ENCODE results near the gene FOCAD.
A peak's percentile ranks its signal among the peaks of the same experiment; 100 is the strongest.

Gene FOCAD

DNA sequence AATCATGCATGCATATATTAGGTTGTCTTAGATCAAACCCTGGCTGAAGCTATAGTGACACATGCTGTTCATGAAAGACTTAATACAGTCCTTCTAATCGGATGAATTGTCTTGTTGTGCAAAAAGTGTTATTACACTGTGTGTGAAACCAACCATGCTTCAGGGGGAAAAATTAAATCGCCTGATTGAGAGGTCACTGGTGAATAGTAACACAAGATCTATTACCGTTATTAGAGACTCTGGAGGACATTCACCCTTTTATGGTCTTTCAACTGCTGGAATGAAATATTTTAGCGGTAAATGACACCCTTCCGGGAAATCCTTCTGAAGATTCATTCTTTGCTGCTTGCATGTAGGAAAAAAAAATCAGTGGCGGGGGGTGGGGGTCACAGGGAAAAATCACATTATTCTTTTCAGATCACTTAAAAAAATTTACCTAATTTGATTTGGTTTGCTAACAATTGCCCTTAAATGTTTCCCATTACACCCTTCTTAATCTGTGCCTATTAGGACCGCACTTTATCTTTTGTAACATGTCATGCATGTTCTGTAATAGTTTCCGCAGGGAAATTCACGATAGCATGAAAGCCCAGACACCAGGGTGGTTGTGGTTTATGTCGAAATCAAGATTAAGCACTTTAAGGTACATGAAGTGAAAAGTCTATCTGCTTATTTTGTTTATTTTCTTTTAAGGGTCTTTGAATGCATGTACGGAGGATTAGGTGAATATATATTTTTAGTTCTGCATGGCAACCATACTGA is 120.6 kb downstream of the FOCAD start:
- no peak for DNase-seq

DNA sequence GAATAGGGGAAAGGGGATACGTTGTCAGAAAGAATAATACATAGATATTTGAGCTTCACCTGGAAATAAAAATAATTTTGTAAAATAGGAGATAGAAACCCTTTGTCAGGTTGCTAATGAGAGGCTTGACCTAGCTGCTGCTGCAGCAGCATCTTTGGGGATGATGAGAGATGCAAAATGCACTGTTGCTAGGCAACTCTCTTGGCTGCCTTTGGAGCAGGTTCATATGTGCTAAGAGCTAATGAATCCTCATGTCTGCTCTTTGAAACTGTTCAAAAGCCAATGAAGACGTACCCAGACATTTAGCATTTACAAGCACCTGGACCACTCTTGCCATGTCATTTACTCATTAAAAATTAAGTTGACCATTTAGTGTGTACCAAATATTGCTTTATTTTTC is 121.7 kb downstream of the FOCAD start:
- no peak for DNase-seq

DNA sequence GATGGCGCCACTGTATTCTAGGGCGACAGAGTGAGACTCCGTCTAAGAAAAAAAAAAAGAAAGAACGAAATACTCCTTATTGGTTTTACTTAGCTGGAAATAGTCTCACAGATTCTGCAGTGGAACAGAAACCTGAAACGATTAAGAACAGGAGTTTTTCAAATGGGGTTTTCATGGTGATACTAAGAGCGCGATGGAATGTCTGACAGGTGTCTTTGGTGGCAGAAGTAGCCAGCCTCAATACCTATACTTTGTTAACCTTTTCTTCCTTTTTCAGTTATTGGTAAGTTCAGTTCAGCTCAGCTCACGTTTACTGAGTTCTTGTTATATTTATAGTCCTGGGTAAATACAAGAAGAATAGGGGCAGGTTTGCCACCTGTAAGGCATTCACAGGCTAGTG is 123.9 kb downstream of the FOCAD start:
- no peak for DNase-seq

DNA sequence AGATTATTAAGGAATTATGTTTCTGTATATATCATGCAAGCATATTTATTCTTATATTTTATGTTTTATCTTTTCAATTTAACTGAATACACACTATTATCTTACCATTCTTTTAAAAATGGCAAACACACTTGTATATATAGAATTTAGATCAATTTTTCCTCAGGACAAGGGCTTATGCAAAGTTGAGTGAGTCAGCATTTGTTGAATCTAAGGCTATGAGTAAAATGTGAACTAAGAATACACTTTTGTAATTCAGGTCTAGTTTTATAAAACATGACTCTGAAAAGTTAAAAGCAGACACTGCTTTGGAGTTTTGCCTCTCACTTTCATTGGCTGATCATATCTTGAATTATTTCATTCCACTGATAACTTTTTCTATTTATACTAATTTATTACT is 127.8 kb downstream of the FOCAD start:
- no peak for DNase-seq

DNA sequence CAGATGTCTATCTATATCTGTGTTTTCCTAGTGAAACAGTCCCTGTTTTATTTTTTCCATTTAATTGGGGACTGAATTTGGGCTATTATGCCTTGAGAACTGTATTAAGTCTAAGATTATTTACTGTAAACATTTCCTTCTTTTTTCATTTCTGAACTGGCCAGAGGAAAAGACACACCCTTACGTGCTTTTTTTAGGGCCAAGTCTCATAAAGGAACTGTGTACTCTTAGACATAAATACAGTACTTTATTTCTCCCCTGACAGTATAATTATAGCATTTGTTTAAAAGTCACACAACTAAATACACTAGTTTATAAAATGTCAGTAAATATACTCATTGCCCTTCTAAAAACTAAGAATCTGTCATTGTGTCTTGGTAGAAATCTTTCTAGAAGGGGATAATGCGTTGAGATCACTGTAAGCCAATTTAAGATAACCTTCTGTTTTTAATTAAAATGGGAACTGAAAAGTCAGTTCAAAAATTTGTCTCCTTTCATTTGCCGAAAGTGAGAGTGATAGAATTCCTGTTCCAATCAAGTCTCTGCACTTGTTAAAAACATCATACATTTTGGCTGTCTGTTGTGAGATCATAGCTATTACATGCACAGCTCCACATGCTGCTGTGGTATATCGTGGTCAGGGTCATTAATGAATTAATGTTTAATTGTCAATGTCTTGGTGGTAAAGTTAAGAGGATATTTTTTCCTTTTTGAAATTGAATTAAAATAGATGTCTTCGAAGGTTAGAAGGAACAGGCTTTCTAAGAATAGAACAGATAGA is 132.1 kb downstream of the FOCAD start:
- DNase-seq: peak; percentile 34

DNA sequence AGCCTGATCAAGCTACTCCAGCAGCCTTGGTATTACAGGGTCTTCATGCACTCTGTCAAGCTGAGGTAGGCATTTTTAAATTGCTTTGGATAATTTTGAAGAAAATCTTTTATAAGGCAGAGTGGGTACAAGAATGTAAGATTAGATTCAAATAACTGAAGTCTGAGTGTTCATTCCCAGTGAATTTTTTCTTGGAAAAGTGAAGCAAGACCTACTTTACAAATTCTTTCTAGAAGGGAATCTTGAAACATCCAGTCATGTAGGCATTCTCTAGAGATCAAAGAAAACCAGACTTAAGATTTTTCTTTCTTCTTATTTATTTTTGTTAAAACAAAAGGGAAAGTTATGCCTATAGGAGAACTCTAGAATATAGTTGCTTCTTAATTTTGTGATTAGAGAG is 139.0 kb downstream of the FOCAD start:
- DNase-seq: no peak

DNA sequence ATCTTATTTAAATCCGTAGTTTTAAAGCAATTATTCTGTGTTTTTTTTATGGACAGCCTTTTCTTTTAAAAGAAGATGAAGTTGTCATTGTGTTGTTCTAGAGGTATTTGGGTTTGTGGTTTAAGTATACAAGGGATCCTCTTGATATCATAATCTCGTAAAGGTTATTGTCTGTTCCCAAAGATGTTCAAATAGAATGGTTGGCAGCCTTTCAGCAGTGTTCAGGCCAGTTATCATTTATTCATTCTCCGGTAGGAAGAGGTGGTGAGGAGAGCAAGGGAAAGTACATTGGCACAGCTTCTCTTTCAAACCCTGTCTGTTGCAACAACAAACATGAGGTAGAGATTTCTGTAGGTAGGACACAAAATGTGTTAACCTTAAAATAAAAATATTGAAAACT is 147.0 kb downstream of the FOCAD start:
- DNase-seq: no peak

DNA sequence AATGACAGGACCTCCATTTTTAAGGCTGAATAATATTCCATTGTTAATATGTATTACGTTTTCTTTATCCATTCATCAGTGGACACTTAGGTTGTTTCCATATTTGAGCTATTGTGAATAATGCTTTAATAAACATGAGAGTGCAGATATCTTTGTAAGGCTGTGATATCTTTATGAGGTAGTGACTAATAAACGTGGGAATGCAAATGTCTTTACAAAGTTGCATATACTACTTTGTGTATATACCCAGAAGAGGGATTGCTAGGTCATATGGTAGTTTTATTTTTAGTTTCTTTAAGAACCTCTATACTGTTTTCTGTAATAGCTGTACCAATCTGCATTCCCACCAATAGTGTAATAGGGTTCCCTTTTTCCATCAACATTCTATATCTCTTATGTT is 148.7 kb downstream of the FOCAD start:
- no peak for DNase-seq

DNA sequence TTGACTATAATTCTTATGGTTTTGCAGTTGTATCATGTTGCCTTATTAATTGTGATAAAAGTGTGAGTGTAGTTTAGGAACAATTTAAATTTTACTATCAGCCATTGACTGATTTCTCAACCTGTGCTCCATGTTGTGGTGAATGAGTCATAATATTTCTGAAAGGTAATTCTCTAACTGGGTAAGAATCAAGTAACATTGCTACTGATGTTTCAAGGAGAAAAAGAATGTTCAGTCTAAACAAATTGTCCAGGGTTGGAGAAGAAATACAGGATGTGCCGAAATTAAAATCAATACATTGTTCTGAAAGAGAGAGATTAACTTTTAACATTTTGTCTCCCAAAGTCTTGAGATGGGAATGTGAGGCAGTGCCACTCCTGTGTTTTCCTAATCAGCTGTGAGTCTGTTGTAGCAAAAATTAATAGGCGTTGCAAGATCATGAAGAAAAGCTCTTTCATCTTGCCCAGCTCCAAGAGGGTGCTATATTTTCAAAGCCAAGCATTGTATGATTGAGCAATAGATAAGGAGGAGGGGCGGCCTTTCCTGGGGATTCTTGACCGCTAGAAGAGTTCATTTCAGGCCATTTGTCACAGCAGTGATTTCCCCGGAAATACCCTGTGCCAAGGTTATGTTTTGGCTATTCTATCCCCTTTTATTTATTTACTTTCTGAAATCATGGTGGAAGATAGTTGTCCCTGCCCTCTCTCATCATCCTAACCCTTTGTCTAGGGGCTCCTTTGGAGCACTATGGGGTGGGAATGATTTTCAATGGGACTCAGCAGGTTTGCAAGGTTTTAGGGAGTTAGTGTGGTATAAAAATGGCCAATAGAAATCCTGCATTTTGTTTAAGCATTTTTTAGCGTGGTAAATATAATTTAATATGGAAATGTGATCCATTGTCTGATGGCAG is 151.6 kb downstream of the FOCAD start:
- peak; percentile 9 for DNase-seq

DNA sequence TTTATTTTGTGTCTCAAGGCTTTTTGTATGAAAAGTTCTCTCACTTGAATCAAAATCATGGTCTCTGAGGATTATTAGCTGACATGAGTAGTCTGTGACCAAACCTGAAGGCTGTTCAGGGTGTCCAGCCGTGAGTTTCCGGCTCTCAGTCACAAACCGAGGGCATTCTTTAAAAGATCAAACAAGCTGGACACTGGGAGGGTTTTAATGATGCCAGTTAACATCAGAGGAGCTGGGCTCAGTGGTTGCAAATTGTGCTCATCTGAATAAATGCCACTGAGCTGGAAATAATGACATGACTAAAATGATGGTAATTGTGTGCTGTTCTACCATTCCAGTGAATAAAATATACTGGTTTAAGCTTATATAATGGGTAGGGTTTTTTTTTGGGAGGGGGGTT is 153.1 kb downstream of the FOCAD start:
- no peak for DNase-seq

DNA sequence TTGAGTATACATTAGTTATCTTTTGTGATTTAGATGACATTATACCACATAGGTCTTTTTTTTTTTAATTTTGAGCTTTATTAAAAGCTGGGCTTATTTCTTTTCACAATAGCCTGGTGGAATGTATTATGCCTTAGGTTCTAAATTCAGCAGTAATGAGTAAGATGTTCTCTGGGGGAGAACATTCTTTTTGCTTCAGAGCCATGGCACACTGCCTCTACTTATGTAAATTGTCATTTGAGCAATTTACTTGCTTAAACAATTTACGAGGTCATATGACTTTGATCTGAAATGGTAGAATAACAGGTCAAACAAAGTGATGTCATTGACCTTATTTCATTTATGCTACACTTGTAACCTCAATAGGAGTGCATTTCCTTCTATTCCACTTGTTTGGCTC is 154.2 kb downstream of the FOCAD start:
- peak; percentile 21 for DNase-seq

DNA sequence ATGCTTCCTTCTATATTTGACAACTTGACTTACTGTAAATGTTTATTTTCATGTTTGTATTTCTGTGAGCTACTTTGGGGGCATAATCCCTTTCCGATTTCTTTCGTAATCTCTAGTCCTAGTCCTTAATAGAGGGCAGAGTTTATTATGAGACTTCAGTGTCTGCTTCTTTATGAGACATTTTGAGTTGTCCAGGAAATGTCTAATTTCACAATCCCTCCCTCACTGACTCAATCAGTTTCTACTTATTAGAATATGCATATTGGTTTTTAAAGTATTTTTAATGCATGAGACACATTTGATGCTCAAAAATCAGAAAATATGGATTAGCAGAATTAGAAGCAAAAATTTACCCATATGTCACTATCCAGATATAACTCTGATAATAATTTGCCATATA is 160.9 kb downstream of the FOCAD start:
- no peak for DNase-seq

DNA sequence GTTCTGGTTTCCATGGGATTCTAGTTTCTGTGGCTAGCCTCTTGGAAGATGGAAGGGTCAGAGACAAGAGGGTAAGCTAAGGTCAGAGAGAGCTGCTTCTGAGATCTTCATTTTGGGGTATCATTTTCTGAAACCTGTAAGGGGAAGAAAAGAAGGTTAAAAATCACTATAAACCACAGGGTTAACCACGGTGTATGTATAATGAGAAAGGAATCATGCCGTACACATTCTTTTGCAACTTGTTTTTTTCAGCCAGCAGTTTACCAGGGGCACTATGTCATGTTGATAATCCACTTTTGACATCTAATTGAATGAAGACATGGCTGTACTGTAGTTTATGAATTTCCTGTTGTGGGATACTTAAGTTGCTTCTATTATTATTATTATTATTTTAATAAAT is 164.4 kb downstream of the FOCAD start:
- no peak for DNase-seq

DNA sequence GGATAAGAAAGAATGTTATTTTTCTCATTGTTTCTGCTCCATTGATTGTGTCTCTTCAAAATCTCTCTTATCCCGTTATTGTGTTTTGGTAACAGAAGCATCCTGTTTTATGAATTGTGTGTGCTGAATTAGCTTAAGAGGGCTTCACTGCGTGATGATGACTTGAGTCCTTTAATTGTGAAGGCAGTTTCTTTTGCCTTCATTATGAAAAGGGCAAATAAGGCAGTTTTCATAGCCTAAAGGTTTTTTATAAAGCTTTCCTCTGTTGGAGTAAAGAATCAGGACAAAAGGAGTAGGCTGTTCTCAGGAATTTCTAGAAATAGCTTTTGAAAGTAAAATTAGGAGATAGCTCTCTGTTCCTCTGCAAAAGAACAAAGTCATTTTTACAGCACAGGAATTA is 169.8 kb downstream of the FOCAD start:
- no peak for DNase-seq

DNA sequence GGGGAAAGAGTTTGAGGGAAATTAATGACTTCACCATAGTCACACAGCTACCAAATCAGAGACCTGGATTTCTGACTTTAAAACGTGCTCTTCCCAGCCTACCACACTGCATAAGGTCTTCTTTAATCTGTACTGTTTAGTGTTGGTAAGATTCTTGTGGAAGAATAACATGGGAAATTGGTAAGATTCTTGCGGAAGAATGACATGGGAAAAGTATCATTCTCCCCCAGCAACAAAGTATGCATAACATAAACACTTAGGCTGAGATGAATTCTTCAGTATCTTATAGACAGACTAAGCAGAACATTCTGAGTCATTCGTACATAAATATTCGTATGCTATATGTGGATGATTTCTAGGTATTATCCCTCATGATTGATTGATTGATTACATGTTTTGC is 170.4 kb downstream of the FOCAD start:
- DNase-seq: peak; percentile 5

DNA sequence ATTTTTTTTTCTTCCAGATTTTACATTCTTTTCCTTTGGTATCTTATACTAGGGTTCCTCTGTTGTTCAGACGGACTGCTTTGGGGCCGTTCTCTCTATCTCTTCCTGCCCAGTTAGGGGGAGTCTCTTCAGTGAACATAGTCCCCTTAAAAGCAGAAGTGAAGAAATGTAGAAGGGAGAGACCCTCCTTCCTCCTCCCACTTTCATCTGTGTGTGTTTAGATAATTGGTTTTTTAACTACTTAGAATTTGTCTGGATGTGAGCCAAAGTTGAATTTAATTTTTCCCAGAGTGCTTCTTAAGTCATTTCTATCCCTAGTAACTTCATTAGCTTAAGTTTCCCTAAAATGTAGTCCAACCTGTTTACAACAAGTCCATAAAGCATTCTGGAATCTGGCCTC is 179.9 kb downstream of the FOCAD start:
- no peak for DNase-seq

DNA sequence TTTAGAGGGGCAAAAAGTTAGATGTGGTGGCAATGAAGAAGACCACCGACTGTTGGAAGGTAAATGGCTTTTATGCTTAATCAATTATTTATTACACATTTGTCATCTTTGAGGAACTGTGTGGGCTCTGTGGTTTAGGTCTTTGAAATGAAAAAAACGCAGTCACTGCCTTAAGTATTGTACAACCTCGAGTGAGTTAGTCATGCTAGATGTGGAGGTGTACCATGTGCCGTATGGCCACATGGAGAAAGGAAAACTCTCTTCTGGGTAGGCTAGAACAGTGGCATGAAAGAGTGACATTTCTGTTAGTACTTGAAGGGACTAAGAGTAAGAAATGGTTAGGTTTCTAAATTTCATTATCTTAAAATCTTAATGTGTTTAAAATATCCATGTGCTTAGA is 181.3 kb downstream of the FOCAD start:
- DNase-seq: no peak

DNA sequence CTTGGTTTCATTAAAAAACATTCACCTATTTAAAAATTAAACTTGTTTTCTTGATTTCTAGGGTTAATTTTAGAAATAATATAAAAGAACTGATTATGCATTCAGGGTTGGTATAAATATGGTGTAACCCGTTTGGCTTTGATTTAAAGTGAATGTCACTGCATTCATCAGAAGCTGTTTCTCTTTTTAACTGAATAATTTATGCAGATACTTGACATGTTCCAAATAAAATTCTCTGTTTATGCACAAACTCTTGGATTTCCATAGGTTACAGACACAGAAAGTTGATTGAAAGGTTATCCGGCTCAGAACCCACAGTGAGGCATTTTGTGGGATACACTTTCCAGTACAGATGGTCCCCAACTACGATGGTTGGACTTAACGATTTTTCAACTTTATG is 186.1 kb downstream of the FOCAD start:
- DNase-seq: no peak

DNA sequence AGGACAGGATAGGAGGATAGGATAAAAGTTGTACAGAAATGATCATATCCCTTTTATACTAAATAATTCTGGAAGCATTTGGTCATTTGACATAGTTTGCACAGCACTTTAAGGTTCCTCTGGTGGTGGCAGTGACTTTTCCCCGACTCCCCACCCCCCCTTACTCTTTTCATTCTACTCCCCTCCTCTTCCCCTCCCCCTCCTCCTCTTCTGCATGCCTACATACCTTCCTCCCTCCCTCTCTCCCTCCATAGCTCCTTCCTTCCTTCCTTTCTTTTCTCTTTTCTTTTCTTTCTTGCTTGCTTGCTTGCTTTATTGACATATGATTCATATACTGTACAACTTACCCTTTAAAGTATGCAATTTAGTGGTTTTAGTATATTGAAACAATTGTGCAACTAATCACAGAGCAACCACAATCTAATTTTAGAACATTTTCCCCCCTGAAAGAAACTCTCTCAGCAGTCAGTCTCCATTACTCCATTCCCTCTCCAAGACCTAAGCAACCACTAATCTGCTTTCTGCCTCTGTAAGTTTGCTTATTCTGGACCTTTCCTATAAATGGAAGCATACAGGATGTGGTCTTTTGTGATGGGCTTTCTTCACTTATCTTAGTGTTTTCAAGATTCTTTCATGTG is 188.4 kb downstream of the FOCAD start:
- no peak for DNase-seq

DNA sequence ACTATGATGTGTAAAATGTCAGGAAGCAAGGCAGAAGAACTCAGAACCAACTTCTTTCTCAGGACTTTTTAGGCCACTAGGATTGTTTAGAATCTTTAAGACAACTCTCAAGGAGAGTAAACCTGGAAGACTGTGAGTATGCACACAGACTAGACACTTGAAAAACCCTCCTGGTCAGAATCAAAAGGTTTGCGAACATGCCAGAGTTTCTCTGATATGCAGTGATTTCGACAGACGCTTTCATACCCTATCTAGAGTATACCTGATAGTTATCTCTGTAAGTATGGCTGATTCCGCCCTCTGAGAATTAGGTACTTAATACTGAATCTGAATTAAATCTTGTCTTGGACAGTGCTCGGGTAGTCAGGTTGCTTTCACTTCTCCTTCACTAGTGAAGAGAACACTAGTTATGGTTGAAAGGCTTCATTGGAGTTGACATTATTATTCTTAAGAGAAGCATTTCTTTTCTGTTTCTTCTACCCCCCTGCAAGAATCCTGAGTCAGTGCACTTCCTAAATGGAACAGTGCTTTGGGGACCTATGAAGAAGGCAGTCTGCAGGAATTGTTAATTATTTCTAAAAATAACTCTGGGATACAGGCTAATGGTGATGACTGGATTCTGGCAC is 189.3 kb downstream of the FOCAD start:
- no peak for DNase-seq

DNA sequence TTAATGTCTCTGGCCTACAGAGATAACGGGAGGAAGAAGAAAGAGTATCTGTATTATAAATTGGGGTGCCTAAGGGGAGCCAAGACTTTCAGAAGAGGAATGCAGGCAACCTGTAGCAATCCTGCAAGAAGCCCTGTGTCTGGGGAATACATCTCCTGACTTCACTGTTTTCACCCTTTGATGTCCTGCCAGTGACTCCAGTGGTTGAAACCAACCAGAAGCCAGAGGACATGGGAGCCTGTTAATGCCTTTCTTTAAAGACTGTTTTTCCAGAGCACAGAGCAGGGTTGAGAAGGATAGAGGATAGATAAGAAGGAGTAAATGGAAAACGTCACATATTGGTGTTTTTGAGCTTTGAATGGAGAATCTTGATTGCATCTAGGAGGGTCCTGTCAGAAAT is 196.2 kb downstream of the FOCAD start:
- no peak for DNase-seq

DNA sequence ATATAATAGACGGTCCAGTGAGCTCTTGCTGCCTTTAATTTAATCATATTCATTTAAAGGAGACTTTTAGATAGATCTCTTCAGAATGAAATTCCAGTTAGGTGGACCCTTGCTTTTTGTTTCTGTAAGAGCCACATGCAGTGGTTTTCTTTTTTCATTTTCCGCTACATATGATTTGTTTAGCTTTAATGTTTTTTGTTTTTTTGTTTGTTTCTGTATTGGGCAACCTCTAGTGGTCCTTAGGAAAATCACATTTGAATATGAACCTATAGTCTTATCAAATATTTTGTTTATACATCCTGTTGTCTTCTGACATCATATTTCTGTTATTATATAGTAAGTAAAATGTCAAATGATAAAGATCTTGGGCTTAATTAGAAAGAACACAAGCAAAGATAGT is 196.6 kb downstream of the FOCAD start:
- no peak for DNase-seq
